SK-N-SH (cell line): ENCODE data around the gene RPH3AL.

ENCODE experiments used
- CTCF ChIP-seq: fragments of 200-600 bp; sonication (generic); IDR thresholded peaks from 2 replicates; pipeline ENCODE4 v1.6.1; 2017; ENCODE audit warnings: antibody characterized with exemption, mild to moderate bottlenecking, moderate library complexity
- GATA2 ChIP-seq: sonication (generic); formaldehyde crosslinking; IDR thresholded peaks from 2 replicates; pipeline ENCODE4 v1.5.0; 2020; ENCODE audit warnings: mild to moderate bottlenecking, missing genetic modification reagents
- MXI1 ChIP-seq: IDR thresholded peaks from 2 replicates; pipeline ENCODE4 v1.6.1; 2012; ENCODE audit warnings: mild to moderate bottlenecking, low read depth, low read length, improper control_type of control experiment
- REST ChIP-seq: IDR thresholded peaks from 2 replicates; pipeline ENCODE4 v1.6.1; 2012; ENCODE audit warnings: mild to moderate bottlenecking, low read depth, low read length, moderate library complexity

GRCh38 chr17:333626-334396 lies 18.8 kb downstream of the RPH3AL start:
- no peak for TF ChIP-seq CTCF
- TF ChIP-seq MXI1, result no peak
- TF ChIP-seq REST, result no peak
- no peak for TF ChIP-seq GATA2 (CRISPR knock-in tag)
